Glutamatergic neuron (in vitro differentiated cells): ENCODE results near the gene ZNRF2. TPM values are rescaled to one million over a fixed set of nuclear protein-coding genes. Genes with fewer than 3 reads are reported as not detected.

Experiments used
- DNase-seq: peaks from one replicate; pipeline ENCODE4 v3.0.0; 2022
- H3K27ac Mint-ChIP-seq: one replicate; pipeline ENCODE4 v1.8.0; 2020; ENCODE audit warnings: mild to moderate bottlenecking, mixed read lengths, inconsistent platforms; ENCODE audit not compliant: unreplicated experiment
- H3K27me3 Mint-ChIP-seq: one replicate; pipeline ENCODE4 v1.8.0; 2020; ENCODE audit warnings: mild to moderate bottlenecking, moderate library complexity, mixed read lengths, inconsistent platforms; ENCODE audit not compliant: unreplicated experiment
- H3K36me3 Mint-ChIP-seq: one replicate; pipeline ENCODE4 v1.8.0; 2020; ENCODE audit warnings: mild to moderate bottlenecking, mixed read lengths, inconsistent platforms; ENCODE audit not compliant: unreplicated experiment
- H3K4me1 Mint-ChIP-seq: one replicate; pipeline ENCODE4 v1.8.0; 2020; ENCODE audit warnings: mild to moderate bottlenecking, low read depth, mixed read lengths, inconsistent platforms; ENCODE audit not compliant: unreplicated experiment
- H3K4me3 Mint-ChIP-seq: one replicate; pipeline ENCODE4 v1.8.0; 2020; ENCODE audit warnings: mild to moderate bottlenecking, mixed read lengths, inconsistent platforms; ENCODE audit not compliant: unreplicated experiment
- H3K9me3 Mint-ChIP-seq: one replicate; pipeline ENCODE4 v1.8.0; 2020; ENCODE audit warnings: mild to moderate bottlenecking, moderate library complexity, mixed read lengths, inconsistent platforms; ENCODE audit not compliant: unreplicated experiment
- CTCF ChIP-seq: fragments of 200-600 bp; sonication (generic); IDR thresholded peaks from one replicate; pipeline ENCODE4 v1.5.0; 2021; ENCODE audit not compliant: partially characterized antibody, unreplicated experiment
- total RNA-seq: library from RNA; stranded (reverse); fragmentation: NEBNext Ultra II Directional; extraction: Animal tissue kit (Norgen Biotek cat#: 25700); gene quantifications from one replicate; pipeline ENCODE4 v1.2.1, GENCODE V29; 2021; ENCODE audit not compliant: unreplicated experiment

Gene ZNRF2
- total RNA-seq, 1 donor from 2014 or later = 16.7 TPM

- no peak for TF ChIP-seq CTCF
- Mint-ChIP-seq H3K36me3 (no peaks in the 10 kb centered on the region), H3K4me3 (no peak overlapping the region), H3K9me3 (no peaks in the 10 kb centered on the region), H3K27me3 (no peaks in the 10 kb centered on the region), H3K4me1 (no peaks in the 10 kb centered on the region), H3K27ac (no peak overlapping the region)
- no peak for DNase-seq
Measured at GRCh38 chr7:30268586-30268985, 15.8 kb upstream of the ZNRF2 start.

- Mint-ChIP-seq H3K4me3 (no peak overlapping the region), H3K36me3 (no peaks in the 10 kb centered on the region), H3K27ac (no peak overlapping the region), H3K27me3 (no peaks in the 10 kb centered on the region), H3K9me3 (no peaks in the 10 kb centered on the region), H3K4me1 (no peaks in the 10 kb centered on the region)
- TF ChIP-seq CTCF = no peak
- DNase-seq = no peak
Measured at GRCh38 chr7:30269490-30269889, 14.9 kb upstream of the ZNRF2 start.

GRCh38 chr7:30270921-30271320 is 13.5 kb upstream of the ZNRF2 start:
- TF ChIP-seq CTCF = no peak
- no peaks in the 10 kb centered on the region for H3K4me1 Mint-ChIP-seq
- H3K9me3 Mint-ChIP-seq = no peaks in the 10 kb centered on the region
- no peak overlapping the region for H3K4me3 Mint-ChIP-seq
- H3K27me3 Mint-ChIP-seq = no peaks in the 10 kb centered on the region
- no peak for DNase-seq
- no peak overlapping the region for H3K27ac Mint-ChIP-seq
- H3K36me3 Mint-ChIP-seq = no peaks in the 10 kb centered on the region

GRCh38 chr7:30272126-30272525 is 12.3 kb upstream of the ZNRF2 start:
- H3K36me3 Mint-ChIP-seq = no peaks in the 10 kb centered on the region
- TF ChIP-seq CTCF = no peak
- no peaks in the 10 kb centered on the region for H3K9me3 Mint-ChIP-seq
- no peak for DNase-seq
- H3K4me1 Mint-ChIP-seq = no peaks in the 10 kb centered on the region
- no peak overlapping the region for H3K27ac Mint-ChIP-seq
- no peak overlapping the region for H3K4me3 Mint-ChIP-seq
- no peaks in the 10 kb centered on the region for H3K27me3 Mint-ChIP-seq

GRCh38 chr7:30273552-30273951 is 10.8 kb upstream of the ZNRF2 start:
- Mint-ChIP-seq H3K36me3 (no peaks in the 10 kb centered on the region), H3K4me3 (no peak overlapping the region), H3K9me3 (peaks cover under 1% of the 10 kb centered on the region), H3K4me1 (no peaks in the 10 kb centered on the region), H3K27me3 (no peaks in the 10 kb centered on the region), H3K27ac (no peak overlapping the region)
- no peak for DNase-seq
- no peak for TF ChIP-seq CTCF
